Measurements from ENCODE around the gene MCM3AP. TPM values are rescaled to one million over a fixed set of nuclear protein-coding genes. Genes with fewer than 3 reads are reported as not detected.

Gene MCM3AP
- total RNA-seq, 1 donor from 2014 or later: 84.7 TPM

- DNase-seq (ENCODE audit: low read depth): no peak
- H3K4me3 ChIP-seq (ENCODE audit: low read depth, low read length): no peak overlapping the region
These were observed 65.7 kb downstream of the MCM3AP start for GRCh38 chr21:46219591-46220239.

GRCh38 chr21:46218906-46219590, 66.4 kb downstream of the MCM3AP start:
- DNase-seq (ENCODE audit: low read depth): no peak
- TF ChIP-seq CTCF (conservative IDR thresholded peaks at IDR 0.05; ENCODE audit: low read depth, low read length): no peak
- no peak overlapping the region for H3K4me3 ChIP-seq (ENCODE audit: low read depth, low read length)

More at GRCh38 chr21:46219591-46220239, 65.7 kb downstream of the MCM3AP start:
- TF ChIP-seq CTCF (conservative IDR thresholded peaks at IDR 0.05; ENCODE audit: low read depth, low read length): no peak

GRCh38 chr21:46217511-46218196, 67.8 kb downstream of the MCM3AP start:
- no peak overlapping the region for H3K4me3 ChIP-seq (ENCODE audit: low read depth, low read length)
- TF ChIP-seq CTCF (conservative IDR thresholded peaks at IDR 0.05; ENCODE audit: low read depth, low read length): no peak
- DNase-seq (ENCODE audit: low read depth): no peak

GRCh38 chr21:46216132-46216747, 69.2 kb downstream of the MCM3AP start:
- DNase-seq (ENCODE audit: low read depth): no peak
- no peak overlapping the region for H3K4me3 ChIP-seq (ENCODE audit: low read depth, low read length)
- TF ChIP-seq CTCF (conservative IDR thresholded peaks at IDR 0.05; ENCODE audit: low read depth, low read length): no peak

- DNase-seq (ENCODE audit: low read depth): no peak
- TF ChIP-seq CTCF (conservative IDR thresholded peaks at IDR 0.05; ENCODE audit: low read depth, low read length): no peak
- H3K4me3 ChIP-seq (ENCODE audit: low read depth, low read length): no peak overlapping the region
These were observed 69.8 kb downstream of the MCM3AP start for GRCh38 chr21:46215436-46216131.

GRCh38 chr21:46214478-46215340, 70.7 kb downstream of the MCM3AP start:
- no peak for TF ChIP-seq CTCF (conservative IDR thresholded peaks at IDR 0.05; ENCODE audit: low read depth, low read length)
- H3K4me3 ChIP-seq (ENCODE audit: low read depth, low read length): no peak overlapping the region
- DNase-seq (ENCODE audit: low read depth): no peak
